Trophoblast cell (in vitro differentiated cells and primary cell): ENCODE results near the gene LLGL2.

Experiments used
- DNase-seq, 2 donors: peaks; one replicate each; pipeline ENCODE4 v3.0.0-alpha.2; 2016
- H2AFZ ChIP-seq: 2 replicates; pipeline ENCODE4 v1.6.1; 2013; ENCODE audit warnings: low read length, moderate library complexity, mild to moderate bottlenecking; ENCODE audit not compliant: insufficient read depth, poor library complexity
- H2AK5ac ChIP-seq: 2 replicates; pipeline ENCODE4 v1.6.1; 2013; ENCODE audit warnings: mild to moderate bottlenecking, low read length
- H2BK120ac ChIP-seq: 2 replicates; pipeline ENCODE4 v1.6.1; 2013; ENCODE audit warnings: low read length, mild to moderate bottlenecking, moderate library complexity; ENCODE audit not compliant: insufficient read depth, poor library complexity
- H2BK12ac ChIP-seq: 2 replicates; pipeline ENCODE4 v1.6.1; 2013; ENCODE audit warnings: mild to moderate bottlenecking, low read length, moderate library complexity
- H2BK5ac ChIP-seq: 2 replicates; pipeline ENCODE4 v1.6.1; 2013; ENCODE audit warnings: low read length, low read depth, moderate library complexity, mild to moderate bottlenecking; ENCODE audit not compliant: poor library complexity
- H3K14ac ChIP-seq: 2 replicates; pipeline ENCODE4 v1.6.1; 2013; ENCODE audit warnings: mild to moderate bottlenecking, low read length
- H3K18ac ChIP-seq: 2 replicates; pipeline ENCODE4 v1.6.1; 2013; ENCODE audit warnings: mild to moderate bottlenecking, low read length
- H3K23ac ChIP-seq: 2 replicates; pipeline ENCODE4 v1.6.1; 2013; ENCODE audit warnings: low read length
- H3K27ac ChIP-seq: 2 replicates; pipeline ENCODE4 v1.5.1; 2013; ENCODE audit warnings: low read depth, mild to moderate bottlenecking, inconsistent platforms, low read length, moderate library complexity
- H3K27me3 ChIP-seq: 2 replicates; pipeline ENCODE4 v1.6.1; 2013; ENCODE audit warnings: inconsistent platforms, mild to moderate bottlenecking, low read length, moderate library complexity; ENCODE audit not compliant: insufficient read depth
- H3K36me3 ChIP-seq, 2 experiments: 1 replicate in 1 of 2; 2 replicates in 1 of 2; pipeline ENCODE4 v1.6.1; 2013; ENCODE audit warnings: low read length in 2 of 2, mild to moderate bottlenecking in 2 of 2, moderate library complexity in 1 of 2; ENCODE audit not compliant: insufficient read depth in 2 of 2, control insufficient read depth in 1 of 2
- H3K4ac ChIP-seq: 2 replicates; pipeline ENCODE4 v1.6.1; 2013; ENCODE audit warnings: low read depth, mild to moderate bottlenecking, low read length, moderate library complexity
- H3K4me1 ChIP-seq, 2 experiments: 1 replicate in 1 of 2; 2 replicates in 1 of 2; pipeline ENCODE4 v1.6.1; 2013; ENCODE audit warnings: low read length in 2 of 2, mild to moderate bottlenecking in 2 of 2, moderate library complexity in 1 of 2; ENCODE audit not compliant: insufficient read depth in 2 of 2, control insufficient read depth in 1 of 2
- H3K4me2 ChIP-seq: 2 replicates; pipeline ENCODE4 v1.6.1; 2013; ENCODE audit warnings: inconsistent platforms, mild to moderate bottlenecking, low read length, moderate library complexity
- H3K4me3 ChIP-seq: 2 replicates; pipeline ENCODE4 v1.5.1; 2013; ENCODE audit warnings: mild to moderate bottlenecking, low read depth, low read length, inconsistent platforms
- H3K79me1 ChIP-seq: one replicate; pipeline ENCODE4 v1.6.1; 2013; ENCODE audit warnings: low read length
- H3K79me2 ChIP-seq: 2 replicates; pipeline ENCODE4 v1.6.1; 2013; ENCODE audit warnings: low read length, mild to moderate bottlenecking; ENCODE audit not compliant: control insufficient read depth, insufficient read depth, poor library complexity
- H3K9ac ChIP-seq: 2 replicates; pipeline ENCODE4 v1.6.1; 2013; ENCODE audit warnings: mild to moderate bottlenecking, low read length
- H3K9me3 ChIP-seq: 2 replicates; pipeline ENCODE4 v1.6.1; 2013; ENCODE audit warnings: low read depth, mild to moderate bottlenecking, control low read depth, inconsistent platforms, low read length; ENCODE audit not compliant: insufficient read depth
- H4K12ac ChIP-seq: 2 replicates; pipeline ENCODE4 v1.6.1; 2013; ENCODE audit warnings: low read depth, mild to moderate bottlenecking, low read length, moderate library complexity
- H4K8ac ChIP-seq: 2 replicates; pipeline ENCODE4 v1.6.1; 2013; ENCODE audit warnings: low read depth, mild to moderate bottlenecking, low read length, moderate library complexity
- H4K91ac ChIP-seq: one replicate; pipeline ENCODE4 v1.6.1; 2013; ENCODE audit warnings: low read depth, mild to moderate bottlenecking, low read length, moderate library complexity
- WGBS: extraction: QIAGEN DNeasy Blood & Tissue Kit; methylation state at CpG from one replicate; pipeline ENCODE4 v1.1.7; 2013; ENCODE audit warnings: missing lambda C conversion rate; ENCODE audit not compliant: insufficient read length, insufficient coverage; ENCODE audit errors: extremely low coverage; 5-methylcytosine and 5-hydroxymethylcytosine counted together

LLGL2 gene

DNA sequence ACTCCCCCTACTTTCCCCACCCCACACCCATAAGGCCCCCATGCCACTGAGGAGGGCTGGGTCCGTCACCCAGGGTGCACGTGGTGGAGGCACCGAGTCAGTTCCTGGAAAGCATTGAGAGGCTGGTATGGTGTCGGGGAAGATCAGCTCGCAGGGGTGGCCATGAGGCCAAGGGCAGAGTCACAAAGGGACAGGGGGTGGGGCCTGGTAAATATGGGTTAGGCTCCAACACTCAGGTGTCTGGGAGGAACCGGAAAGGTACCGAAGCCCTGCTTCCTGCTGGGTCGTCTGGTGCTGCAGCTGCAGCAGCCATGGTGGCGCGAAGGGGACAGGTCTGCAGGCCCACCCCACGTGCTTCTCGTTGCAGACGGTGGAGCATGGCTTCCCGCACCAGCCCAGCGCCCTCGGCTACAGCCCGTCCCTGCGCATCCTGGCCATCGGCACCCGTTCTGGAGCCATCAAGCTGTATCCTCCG lies 30.2 kb downstream of the LLGL2 start:
- Histone ChIP-seq H3K36me3 (peaks cover 4 to 14% of the 10 kb centered on the region in 2 experiments), H3K4me2 (no peak overlapping the region), H2BK5ac (no peak overlapping the region), H3K79me2 (no peaks in the 10 kb centered on the region), H3K27me3 (no peaks in the 10 kb centered on the region), H3K4ac (peak overlapping the region; percentile 17), H2BK12ac (peak overlapping the region; percentile 42), H3K4me3 (no peak overlapping the region), H3K23ac (no peak overlapping the region), H2BK120ac (peak overlapping the region; percentile 17), H2AFZ (no peak overlapping the region), H4K91ac (peak overlapping the region; percentile 30), H3K9me3 (no peaks in the 10 kb centered on the region), H3K4me1 (peaks cover 32 to 43% of the 10 kb centered on the region in 2 experiments), H4K8ac (no peak overlapping the region), H4K12ac (no peak overlapping the region), H3K9ac (no peak overlapping the region), H3K14ac (peak overlapping the region; percentile 30), H3K27ac (no peak overlapping the region), H3K18ac (peak overlapping the region; percentile 60), H2AK5ac (peak overlapping the region; percentile 78), H3K79me1 (peaks cover 22% of the 10 kb centered on the region)
- peak in 1 of 2 donors; percentile 19 for DNase-seq
- WGBS: no CpG with 5 or more reads among the region's 21 CpGs

DNA sequence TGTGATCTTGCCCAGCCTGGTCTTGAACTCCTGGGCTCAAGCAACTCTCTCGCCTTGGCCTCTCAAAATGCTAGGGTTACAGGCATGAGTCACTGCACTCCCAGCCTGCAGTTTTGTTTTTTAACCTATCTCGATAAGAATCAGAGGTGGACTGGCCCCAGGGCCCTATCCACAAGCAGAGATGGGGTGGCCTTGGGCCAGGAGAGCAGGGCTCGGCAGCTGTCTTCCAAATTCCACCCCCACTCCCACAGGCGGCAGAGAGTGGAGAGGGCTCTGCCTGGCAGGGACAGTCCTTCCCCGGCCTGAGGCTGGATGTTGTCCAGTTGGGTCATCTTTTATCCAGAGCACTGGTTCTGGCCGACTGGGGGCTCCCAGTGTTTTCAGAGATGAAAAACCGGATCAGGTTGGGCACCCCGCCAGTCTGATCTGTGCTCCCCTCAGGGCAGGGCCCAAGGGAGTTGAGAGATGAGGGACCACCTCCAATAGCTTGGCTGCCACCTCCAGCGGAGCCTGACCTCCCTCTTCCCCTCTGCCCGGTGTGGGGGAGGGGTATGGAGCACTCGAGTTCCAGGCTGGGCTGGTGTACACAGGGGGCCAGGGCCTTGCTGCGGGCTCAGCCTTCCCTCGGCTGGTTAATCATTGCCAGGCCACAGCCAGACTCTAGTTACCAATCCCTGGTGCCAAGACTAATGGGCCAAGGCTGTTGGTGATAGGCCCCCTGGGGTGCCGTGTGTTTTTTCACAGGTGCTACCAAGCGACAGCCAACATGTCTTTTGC lies 31.8 kb downstream of the LLGL2 start:
- peak overlapping the region; percentile 26 for H2BK5ac ChIP-seq
- peak overlapping the region; percentile 40 for H4K91ac ChIP-seq
- no peak overlapping the region for H2AFZ ChIP-seq
- no peaks in the 10 kb centered on the region for H3K79me2 ChIP-seq
- H3K79me1 ChIP-seq: peaks cover 19% of the 10 kb centered on the region
- no peaks in the 10 kb centered on the region for H3K9me3 ChIP-seq
- H3K4me1 ChIP-seq: peaks cover 25 to 31% of the 10 kb centered on the region in 2 experiments
- H2AK5ac ChIP-seq: peak overlapping the region; percentile 5
- H3K14ac ChIP-seq: peak overlapping the region; percentile 3
- no peak overlapping the region for H3K23ac ChIP-seq
- H4K12ac ChIP-seq: no peak overlapping the region
- DNase-seq: peak; percentile 52 to 56
- no peak overlapping the region for H2BK120ac ChIP-seq
- no peak overlapping the region for H3K4me2 ChIP-seq
- peak overlapping the region; percentile 36 for H4K8ac ChIP-seq
- H3K4ac ChIP-seq: no peak overlapping the region
- no peak overlapping the region for H3K4me3 ChIP-seq
- H3K9ac ChIP-seq: no peak overlapping the region
- peak overlapping the region; percentile 7 for H3K18ac ChIP-seq
- no CpG with 5 or more reads among the region's 15 CpGs for WGBS
- H2BK12ac ChIP-seq: peak overlapping the region; percentile 32
- H3K27ac ChIP-seq: peak overlapping the region; percentile 14
- H3K36me3 ChIP-seq: peaks cover 4 to 12% of the 10 kb centered on the region in 2 experiments
- no peaks in the 10 kb centered on the region for H3K27me3 ChIP-seq

DNA sequence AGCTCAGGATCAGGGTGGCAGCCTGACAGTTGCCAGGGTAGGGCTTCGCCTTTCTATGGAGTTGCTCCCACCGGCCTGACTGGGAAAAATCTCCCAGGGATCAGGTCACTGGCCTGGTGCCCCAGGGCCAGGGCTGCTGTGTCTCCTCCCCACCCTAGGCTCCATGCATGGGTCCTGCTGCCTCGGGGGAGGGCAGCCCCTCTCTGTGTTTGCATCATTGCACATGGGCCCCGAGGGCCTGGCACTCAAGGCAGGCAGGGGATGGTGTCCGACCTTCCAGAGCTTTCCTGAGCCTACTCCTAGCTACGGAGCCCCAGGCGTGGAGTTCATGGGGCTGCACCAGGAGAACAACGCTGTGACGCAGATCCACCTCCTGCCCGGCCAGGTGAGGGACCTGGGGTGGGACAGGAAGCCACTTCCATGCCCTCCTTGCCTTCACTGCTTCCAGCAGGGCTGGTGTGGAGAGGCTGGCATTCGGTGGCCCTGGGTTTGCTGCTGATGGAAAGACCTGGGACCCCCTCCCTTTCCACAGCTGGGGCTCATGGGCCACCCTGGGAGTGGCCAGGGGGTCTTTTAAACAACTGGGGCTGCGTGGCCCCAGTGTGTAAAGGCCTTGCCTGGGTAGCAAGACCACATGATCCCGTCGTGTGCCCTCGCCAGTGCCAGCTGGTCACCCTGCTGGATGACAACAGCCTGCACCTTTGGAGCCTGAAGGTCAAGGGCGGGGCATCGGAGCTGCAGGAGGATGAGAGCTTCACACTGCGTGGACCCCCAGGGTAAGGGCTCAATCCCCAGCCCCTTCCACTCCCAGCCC lies 32.6 kb downstream of the LLGL2 start:
- no peak overlapping the region for H2BK120ac ChIP-seq
- WGBS: no CpG with 5 or more reads among the region's 18 CpGs

DNA sequence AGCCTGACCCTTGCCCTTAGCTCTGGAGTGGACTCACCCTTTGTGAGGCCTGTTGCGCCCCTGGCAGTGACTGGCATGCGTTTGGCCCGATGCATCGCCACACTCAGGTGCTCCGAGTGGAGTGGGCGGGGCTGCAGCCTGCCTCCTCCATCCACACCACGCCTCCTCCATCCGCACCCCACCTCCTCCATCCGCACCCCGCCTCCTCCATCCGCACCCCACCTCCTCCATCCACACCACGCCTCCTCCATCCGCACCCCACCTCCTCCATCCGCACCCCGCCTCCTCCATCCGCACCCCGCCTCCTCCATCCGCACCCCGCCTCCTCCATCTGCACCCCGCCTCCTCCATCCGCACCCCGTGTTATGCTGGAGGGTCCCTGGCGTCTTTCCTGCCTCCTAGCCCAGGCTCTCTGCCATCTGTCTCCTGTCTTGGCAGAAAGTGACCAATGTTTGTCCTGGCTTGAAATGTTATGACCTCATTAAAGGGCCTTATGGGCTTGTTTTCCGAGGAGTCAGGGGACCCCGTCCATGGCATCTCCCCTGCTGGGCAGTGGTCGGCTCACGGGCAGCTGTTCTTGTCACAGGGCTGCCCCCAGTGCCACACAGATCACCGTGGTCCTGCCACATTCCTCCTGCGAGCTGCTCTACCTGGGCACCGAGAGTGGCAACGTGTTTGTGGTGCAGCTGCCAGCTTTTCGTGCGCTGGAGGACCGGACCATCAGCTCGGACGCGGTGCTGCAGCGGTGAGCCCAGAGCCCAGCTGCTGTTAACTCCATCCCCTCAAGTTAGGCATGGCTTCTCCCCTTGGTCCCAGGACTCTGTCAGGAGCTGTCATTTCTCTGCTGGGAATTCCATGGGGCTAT lies 33.4 kb downstream of the LLGL2 start:
- no CpG with 5 or more reads among the region's 38 CpGs for WGBS
- H3K79me2 ChIP-seq: no peaks in the 10 kb centered on the region
- DNase-seq: no peak

More for the DNA sequence above, 32.6 kb downstream of the LLGL2 start:
- H3K9ac ChIP-seq: no peak overlapping the region
- peaks cover 16% of the 10 kb centered on the region for H3K79me1 ChIP-seq
- H3K4ac ChIP-seq: no peak overlapping the region
- H2BK5ac ChIP-seq: no peak overlapping the region
- no peak overlapping the region for H2AFZ ChIP-seq
- no peak overlapping the region for H3K14ac ChIP-seq
- peaks cover 9 to 13% of the 10 kb centered on the region in 2 experiments for H3K36me3 ChIP-seq
- H3K4me1 ChIP-seq: peaks cover 23 to 26% of the 10 kb centered on the region in 2 experiments
- H3K9me3 ChIP-seq: no peaks in the 10 kb centered on the region
- no peak overlapping the region for H4K8ac ChIP-seq
- DNase-seq: no peak
- H3K23ac ChIP-seq: no peak overlapping the region
- H2BK12ac ChIP-seq: peak overlapping the region; percentile 38
- peak overlapping the region; percentile 38 for H3K18ac ChIP-seq
- H3K4me3 ChIP-seq: peak overlapping the region; percentile 37
- H3K27me3 ChIP-seq: no peaks in the 10 kb centered on the region
- no peak overlapping the region for H4K12ac ChIP-seq
- H3K4me2 ChIP-seq: no peak overlapping the region
- H3K79me2 ChIP-seq: no peaks in the 10 kb centered on the region
- H3K27ac ChIP-seq: no peak overlapping the region
- H4K91ac ChIP-seq: peak overlapping the region; percentile 40
- H2AK5ac ChIP-seq: peak overlapping the region; percentile 40

More for the DNA sequence above, 33.4 kb downstream of the LLGL2 start:
- peaks cover 17 to 21% of the 10 kb centered on the region in 2 experiments for H3K4me1 ChIP-seq
- no peak overlapping the region for H3K9ac ChIP-seq
- H2AFZ ChIP-seq: no peak overlapping the region
- no peaks in the 10 kb centered on the region for H3K27me3 ChIP-seq
- no peak overlapping the region for H3K4ac ChIP-seq
- no peak overlapping the region for H3K14ac ChIP-seq
- H3K27ac ChIP-seq: no peak overlapping the region
- no peak overlapping the region for H2BK12ac ChIP-seq
- H3K23ac ChIP-seq: no peak overlapping the region
- peaks cover 12% of the 10 kb centered on the region for H3K79me1 ChIP-seq
- H4K91ac ChIP-seq: no peak overlapping the region
- no peak overlapping the region for H3K4me3 ChIP-seq
- H2BK120ac ChIP-seq: no peak overlapping the region
- H4K12ac ChIP-seq: no peak overlapping the region
- H3K36me3 ChIP-seq: peaks cover 16 to 21% of the 10 kb centered on the region in 2 experiments
- no peak overlapping the region for H3K18ac ChIP-seq
- no peak overlapping the region for H3K4me2 ChIP-seq
- H3K9me3 ChIP-seq: no peaks in the 10 kb centered on the region
- no peak overlapping the region for H2BK5ac ChIP-seq
- no peak overlapping the region for H4K8ac ChIP-seq
- H2AK5ac ChIP-seq: no peak overlapping the region
